A673 (cell line): Measurements from ENCODE around the gene MACROH2A1.

Experiments
- EZH2 ChIP-seq: fragments of 200-600 bp; sonication (generic); IDR thresholded peaks from 2 replicates; pipeline ENCODE4 v1.6.1; 2017; ENCODE audit warnings: borderline replicate concordance, low read depth, mild to moderate bottlenecking, mixed read lengths, antibody characterized with exemption, low read length; ENCODE audit not compliant: poor library complexity, severe bottlenecking
- TF ChIP-seq, protein P1 (sequence below): fragments of 300-800, 200-600 bp; sonication (generic); conservative IDR thresholded peaks from 2 replicates; pipeline ENCODE4 v1.5.1; 2017; ENCODE audit warnings: low read depth, mild to moderate bottlenecking, antibody characterized with exemption, low read length, moderate library complexity, mixed read lengths

DNA sequence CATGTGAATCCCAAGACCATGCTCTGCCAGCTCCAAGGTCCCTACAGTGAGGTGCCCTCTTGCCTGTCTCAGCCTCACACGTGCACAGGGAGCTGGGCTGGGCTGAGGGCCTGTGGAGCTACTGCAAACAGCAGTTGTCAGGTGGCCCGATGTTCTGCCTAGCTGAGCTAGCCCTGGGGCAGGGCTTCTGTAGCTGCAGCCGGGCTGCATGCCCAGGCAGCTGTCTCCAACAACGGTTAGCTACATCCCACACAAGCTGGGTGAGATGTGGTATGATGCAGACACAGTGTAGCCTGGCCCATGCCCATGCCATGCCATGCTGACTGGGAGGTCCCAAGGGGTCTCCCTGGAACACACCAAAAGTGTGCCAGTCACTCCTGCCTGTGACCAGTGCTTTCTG, 62.0 kb downstream of the MACROH2A1 start:
- TF ChIP-seq, protein P1, sequence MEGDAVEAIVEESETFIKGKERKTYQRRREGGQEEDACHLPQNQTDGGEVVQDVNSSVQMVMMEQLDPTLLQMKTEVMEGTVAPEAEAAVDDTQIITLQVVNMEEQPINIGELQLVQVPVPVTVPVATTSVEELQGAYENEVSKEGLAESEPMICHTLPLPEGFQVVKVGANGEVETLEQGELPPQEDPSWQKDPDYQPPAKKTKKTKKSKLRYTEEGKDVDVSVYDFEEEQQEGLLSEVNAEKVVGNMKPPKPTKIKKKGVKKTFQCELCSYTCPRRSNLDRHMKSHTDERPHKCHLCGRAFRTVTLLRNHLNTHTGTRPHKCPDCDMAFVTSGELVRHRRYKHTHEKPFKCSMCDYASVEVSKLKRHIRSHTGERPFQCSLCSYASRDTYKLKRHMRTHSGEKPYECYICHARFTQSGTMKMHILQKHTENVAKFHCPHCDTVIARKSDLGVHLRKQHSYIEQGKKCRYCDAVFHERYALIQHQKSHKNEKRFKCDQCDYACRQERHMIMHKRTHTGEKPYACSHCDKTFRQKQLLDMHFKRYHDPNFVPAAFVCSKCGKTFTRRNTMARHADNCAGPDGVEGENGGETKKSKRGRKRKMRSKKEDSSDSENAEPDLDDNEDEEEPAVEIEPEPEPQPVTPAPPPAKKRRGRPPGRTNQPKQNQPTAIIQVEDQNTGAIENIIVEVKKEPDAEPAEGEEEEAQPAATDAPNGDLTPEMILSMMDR, result no peak
- no peak for TF ChIP-seq EZH2
